ENCODE results near the gene ADH1C.

Gene ADH1C

DNA sequence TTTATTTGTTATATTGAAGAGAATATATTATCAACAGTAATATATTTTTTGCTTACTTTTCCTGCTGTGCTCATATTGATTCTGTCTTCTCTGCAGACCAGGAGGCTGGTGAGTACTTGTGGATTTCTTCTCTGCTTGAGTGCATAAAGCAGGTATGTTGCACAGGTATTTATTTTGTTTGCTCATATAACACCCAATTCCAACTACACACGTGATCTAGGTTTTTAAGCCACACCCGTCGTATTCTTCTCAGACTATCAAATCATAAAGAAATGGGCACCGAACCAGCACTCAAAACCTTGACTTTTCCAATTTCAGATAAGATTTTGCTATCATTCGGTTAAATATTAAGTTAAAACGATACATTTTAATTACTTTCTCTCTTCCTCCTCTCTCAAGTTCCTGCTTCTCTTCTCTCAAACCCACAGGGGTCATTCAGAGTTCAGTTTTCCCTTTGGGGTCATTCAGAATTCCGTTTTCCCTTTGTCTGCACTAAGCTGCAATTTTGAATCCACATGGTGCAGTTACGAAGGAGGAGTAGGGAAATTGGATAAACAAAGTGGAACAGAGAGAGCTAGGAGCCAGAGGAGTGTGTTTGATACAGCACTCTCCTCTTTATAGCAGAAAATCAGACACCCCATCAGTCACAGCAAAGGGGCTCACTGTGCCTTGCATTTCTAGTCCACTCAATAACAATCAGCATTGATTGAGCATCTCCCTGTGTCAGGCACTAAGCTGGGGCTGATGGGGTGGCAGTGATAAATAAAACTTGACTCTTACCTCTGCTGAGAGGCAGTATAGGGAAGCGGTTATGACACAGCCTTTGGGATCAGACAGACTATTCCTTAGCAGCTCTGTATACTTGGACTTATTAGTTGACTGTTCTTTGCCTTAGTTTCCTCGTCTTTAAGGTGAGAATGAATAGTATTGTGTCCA lies at the start of gene ADH1C:
Gene ADH1C (minus strand): TSS at position 145 of the 936 bp plus-strand sequence. CDS start 71 bp downstream, at position 74.
- no peak for DNase-seq (ENCODE audit: low read depth)
- TF ChIP-seq, protein P1, sequence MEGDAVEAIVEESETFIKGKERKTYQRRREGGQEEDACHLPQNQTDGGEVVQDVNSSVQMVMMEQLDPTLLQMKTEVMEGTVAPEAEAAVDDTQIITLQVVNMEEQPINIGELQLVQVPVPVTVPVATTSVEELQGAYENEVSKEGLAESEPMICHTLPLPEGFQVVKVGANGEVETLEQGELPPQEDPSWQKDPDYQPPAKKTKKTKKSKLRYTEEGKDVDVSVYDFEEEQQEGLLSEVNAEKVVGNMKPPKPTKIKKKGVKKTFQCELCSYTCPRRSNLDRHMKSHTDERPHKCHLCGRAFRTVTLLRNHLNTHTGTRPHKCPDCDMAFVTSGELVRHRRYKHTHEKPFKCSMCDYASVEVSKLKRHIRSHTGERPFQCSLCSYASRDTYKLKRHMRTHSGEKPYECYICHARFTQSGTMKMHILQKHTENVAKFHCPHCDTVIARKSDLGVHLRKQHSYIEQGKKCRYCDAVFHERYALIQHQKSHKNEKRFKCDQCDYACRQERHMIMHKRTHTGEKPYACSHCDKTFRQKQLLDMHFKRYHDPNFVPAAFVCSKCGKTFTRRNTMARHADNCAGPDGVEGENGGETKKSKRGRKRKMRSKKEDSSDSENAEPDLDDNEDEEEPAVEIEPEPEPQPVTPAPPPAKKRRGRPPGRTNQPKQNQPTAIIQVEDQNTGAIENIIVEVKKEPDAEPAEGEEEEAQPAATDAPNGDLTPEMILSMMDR (IDR thresholded peaks at IDR 0.05; ENCODE audit: low read depth, low read length, missing control alignments): no peak
- no peak within 1 kb of the TSS for H3K4me3 ChIP-seq (ENCODE audit: low read depth, low read length)

DNA sequence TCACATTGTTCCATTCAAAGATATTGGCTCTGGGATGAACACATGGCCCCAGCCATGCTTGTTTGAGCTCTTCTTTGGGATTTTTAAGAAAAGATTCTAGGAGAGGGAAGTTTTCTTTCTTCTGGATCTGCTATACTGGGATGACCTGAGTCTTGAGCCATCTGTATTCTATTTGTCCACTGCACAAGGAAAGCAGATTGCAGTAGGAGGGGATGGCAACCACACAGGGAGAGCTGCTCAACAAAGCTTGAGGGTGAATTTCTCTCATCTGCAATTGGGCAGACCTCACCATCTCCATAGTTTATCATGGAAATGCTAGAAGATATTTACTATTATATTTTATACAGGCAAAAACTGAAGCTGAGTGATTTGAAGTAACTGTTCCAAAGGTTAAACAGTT lies 48.3 kb upstream of the ADH1C start:
- TF ChIP-seq, protein P1 (IDR thresholded peaks at IDR 0.05; ENCODE audit: low read depth, low read length, missing control alignments): no peak
- no peak for DNase-seq (ENCODE audit: low read depth)
- no peak overlapping the region for H3K4me3 ChIP-seq (ENCODE audit: low read depth, low read length)

DNA sequence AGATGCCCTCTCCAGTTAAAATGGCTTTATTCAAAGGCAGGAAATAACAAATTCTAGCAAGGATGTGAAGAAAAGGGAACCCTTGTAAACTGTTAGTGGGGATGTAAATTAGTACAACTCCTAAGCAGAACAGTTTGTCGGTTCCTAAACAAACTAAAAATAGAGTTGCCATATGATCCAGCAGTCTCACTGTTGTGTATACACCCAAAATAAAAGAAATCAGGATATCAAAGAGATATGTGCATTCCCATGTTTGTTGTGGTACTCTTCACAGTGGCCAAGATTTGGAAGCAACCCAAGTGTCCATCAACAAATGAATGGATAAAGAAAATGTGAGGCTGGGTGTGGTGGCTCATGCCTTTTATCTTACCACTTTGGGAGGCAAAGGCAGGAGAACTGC lies 46.5 kb upstream of the ADH1C start:
- no peak for DNase-seq (ENCODE audit: low read depth)

DNA sequence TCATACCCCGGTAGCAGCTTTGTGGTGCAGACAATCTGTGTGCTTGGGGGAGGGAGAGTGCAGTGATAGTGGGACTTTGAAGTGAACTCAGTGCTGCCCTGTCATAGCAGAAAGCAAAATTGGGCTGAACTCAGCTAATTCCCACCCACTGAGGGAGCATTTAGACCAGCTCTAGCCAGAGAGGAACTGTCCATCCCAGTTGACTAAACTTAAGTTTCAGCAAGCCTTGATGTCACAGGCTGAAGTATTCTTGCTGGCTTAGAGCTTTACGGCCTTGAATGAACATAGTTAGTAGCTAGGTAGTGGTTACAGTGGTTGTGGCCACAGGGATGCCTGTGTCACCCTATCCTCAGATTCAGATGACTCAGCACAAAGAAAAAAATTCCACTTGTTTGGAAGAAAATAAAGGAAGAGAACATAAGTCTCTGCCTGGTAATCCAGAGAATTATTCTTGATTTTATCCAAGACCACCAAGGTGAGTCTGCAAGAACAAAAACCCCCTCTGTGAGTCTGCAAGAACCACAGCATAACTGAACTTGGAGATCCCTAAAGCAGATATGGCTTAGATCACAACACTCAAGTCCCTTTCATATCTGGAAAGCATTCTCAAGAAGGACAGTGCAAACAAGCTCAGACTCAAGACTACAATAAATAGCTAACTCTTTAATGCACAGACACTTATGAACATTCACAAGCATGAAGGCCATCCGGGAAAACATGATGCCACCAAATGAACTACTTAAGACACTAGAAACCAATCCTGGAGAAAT lies 43.2 kb upstream of the ADH1C start:
- TF ChIP-seq, protein P1 (IDR thresholded peaks at IDR 0.05; ENCODE audit: low read depth, low read length, missing control alignments): no peak
- H3K4me3 ChIP-seq (ENCODE audit: low read depth, low read length): no peak overlapping the region
- no peak for DNase-seq (ENCODE audit: low read depth)

More for the DNA sequence above, 46.5 kb upstream of the ADH1C start:
- no peak overlapping the region for H3K4me3 ChIP-seq (ENCODE audit: low read depth, low read length)
- TF ChIP-seq, protein P1 (IDR thresholded peaks at IDR 0.05; ENCODE audit: low read depth, low read length, missing control alignments): no peak

DNA sequence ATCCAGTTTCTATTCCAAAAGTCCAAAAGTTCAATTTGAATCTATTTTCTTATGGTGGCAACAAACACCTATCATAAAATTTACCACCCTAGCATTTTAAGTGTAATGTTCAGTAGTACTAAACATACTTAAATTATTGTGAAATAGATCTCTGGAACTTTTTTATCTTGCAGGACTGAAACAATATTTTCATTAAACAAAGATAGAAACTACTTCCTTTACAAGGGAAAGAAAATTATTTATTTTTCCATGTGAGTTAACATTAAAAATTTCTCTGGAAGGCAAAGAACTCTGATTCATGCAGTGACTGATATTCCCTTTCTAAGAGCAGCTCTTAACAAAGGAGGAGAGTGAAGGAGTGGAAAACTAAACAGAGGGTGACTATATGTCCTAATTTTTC lies 42.4 kb upstream of the ADH1C start:
- TF ChIP-seq, protein P1 (IDR thresholded peaks at IDR 0.05; ENCODE audit: low read depth, low read length, missing control alignments): no peak
- no peak for DNase-seq (ENCODE audit: low read depth)
- H3K4me3 ChIP-seq (ENCODE audit: low read depth, low read length): no peak overlapping the region

DNA sequence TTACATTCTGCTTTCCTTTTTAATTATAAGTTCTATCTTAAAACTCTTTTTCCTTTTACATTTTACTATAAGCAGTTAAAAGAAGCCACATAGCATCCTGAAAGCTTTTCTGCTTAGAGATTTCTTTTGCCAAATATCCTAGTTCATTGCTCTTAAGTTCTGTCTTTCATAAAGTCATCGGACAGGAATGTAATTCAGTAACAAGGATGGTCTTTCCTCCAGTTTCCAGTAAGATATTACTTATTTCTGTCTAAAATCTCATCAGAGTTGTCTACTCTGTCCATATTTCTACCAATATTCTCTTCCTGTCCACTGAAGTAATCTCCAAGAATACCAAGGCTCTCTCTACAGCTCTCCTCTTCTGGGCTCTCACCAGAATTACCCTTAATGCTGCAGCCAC lies 37.5 kb upstream of the ADH1C start:
- DNase-seq (ENCODE audit: low read depth): no peak
- TF ChIP-seq, protein P1 (IDR thresholded peaks at IDR 0.05; ENCODE audit: low read depth, low read length, missing control alignments): no peak
- H3K4me3 ChIP-seq (ENCODE audit: low read depth, low read length): no peak overlapping the region
